ENCODE measurements around the gene SH2D1A.
"Not testable (repeated sequence)": the region's sequence is repeated elsewhere in the genome, so short reads cannot be mapped to it uniquely, and the experiment has no call there.

The SH2D1A gene

GRCh38 chrX:124346117-124346876 is at the start of gene SH2D1A:
Gene SH2D1A, plus strand, starts transcription at chrX:124346563. Its CDS starts 80 bp downstream, at chrX:124346643.
- H3K36me3 Mint-ChIP-seq (ENCODE audit: low read depth) = no peaks in the 10 kb centered on the region
- no peak within 1 kb of the TSS for H3K27ac Mint-ChIP-seq
- no peaks in the 10 kb centered on the region for H3K9me3 Mint-ChIP-seq
- TF ChIP-seq, protein P1, sequence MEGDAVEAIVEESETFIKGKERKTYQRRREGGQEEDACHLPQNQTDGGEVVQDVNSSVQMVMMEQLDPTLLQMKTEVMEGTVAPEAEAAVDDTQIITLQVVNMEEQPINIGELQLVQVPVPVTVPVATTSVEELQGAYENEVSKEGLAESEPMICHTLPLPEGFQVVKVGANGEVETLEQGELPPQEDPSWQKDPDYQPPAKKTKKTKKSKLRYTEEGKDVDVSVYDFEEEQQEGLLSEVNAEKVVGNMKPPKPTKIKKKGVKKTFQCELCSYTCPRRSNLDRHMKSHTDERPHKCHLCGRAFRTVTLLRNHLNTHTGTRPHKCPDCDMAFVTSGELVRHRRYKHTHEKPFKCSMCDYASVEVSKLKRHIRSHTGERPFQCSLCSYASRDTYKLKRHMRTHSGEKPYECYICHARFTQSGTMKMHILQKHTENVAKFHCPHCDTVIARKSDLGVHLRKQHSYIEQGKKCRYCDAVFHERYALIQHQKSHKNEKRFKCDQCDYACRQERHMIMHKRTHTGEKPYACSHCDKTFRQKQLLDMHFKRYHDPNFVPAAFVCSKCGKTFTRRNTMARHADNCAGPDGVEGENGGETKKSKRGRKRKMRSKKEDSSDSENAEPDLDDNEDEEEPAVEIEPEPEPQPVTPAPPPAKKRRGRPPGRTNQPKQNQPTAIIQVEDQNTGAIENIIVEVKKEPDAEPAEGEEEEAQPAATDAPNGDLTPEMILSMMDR (IDR thresholded peaks at IDR 0.05; ENCODE audit: unreplicated experiment in 3 of 3) = no peak
- H3K4me1 Mint-ChIP-seq = no peaks in the 10 kb centered on the region
- H3K27me3 Mint-ChIP-seq (ENCODE audit: low read depth) = no peaks in the 10 kb centered on the region
- H3K4me3 Mint-ChIP-seq = no peak within 1 kb of the TSS

GRCh38 chrX:124299323-124299722 is 47.0 kb upstream of the SH2D1A start:
- not testable (repeated sequence) for H3K4me3 Mint-ChIP-seq; H3K4me1 Mint-ChIP-seq; H3K9me3 Mint-ChIP-seq; H3K36me3 Mint-ChIP-seq (ENCODE audit: low read depth); H3K27me3 Mint-ChIP-seq (ENCODE audit: low read depth); H3K27ac Mint-ChIP-seq

DNA sequence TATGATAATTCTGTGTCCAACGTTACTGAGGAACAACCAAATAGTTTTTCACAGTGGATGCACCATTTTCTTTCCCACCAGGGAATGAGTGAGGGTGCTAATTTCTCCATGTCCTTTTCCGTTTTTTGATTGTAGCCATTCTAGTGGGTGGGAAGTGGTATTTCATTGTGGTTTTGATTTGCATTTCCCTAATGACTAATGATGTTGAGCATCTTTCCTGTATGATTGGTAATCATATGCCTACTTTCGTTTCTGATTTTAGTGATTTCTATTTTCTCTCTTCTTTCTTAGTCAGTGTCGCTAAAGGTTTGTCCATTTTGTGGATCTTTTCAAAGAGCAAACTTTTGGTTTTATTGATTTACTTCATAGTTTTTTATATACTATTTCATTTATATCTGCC is 46.0 kb upstream of the SH2D1A start:
- Mint-ChIP-seq H3K9me3 (peaks cover 7% of the 10 kb centered on the region), H3K27me3 (ENCODE audit: low read depth) (no peaks in the 10 kb centered on the region)

GRCh38 chrX:124307253-124307907 is 39.0 kb upstream of the SH2D1A start:
- no peaks in the 10 kb centered on the region for H3K4me1 Mint-ChIP-seq
- no peaks in the 10 kb centered on the region for H3K27me3 Mint-ChIP-seq (ENCODE audit: low read depth)
- TF ChIP-seq, protein P1 (IDR thresholded peaks at IDR 0.05; ENCODE audit: unreplicated experiment in 3 of 3) = no peak
- H3K9me3 Mint-ChIP-seq = peaks cover 6% of the 10 kb centered on the region
- H3K4me3 Mint-ChIP-seq = no peak overlapping the region
- H3K36me3 Mint-ChIP-seq (ENCODE audit: low read depth) = no peaks in the 10 kb centered on the region
- H3K27ac Mint-ChIP-seq = peak overlapping the region in 2 of 3 experiments; percentile 4 to 5

More for the DNA sequence above, 46.0 kb upstream of the SH2D1A start:
- Mint-ChIP-seq H3K4me1 (no peaks in the 10 kb centered on the region), H3K4me3 (no peak overlapping the region), H3K36me3 (ENCODE audit: low read depth) (no peaks in the 10 kb centered on the region), H3K27ac (no peak overlapping the region)
- TF ChIP-seq, protein P1 (IDR thresholded peaks at IDR 0.05; ENCODE audit: unreplicated experiment in 3 of 3) = no peak

GRCh38 chrX:124325732-124326131 is 20.6 kb upstream of the SH2D1A start:
- Mint-ChIP-seq H3K9me3 (no peaks in the 10 kb centered on the region), H3K27me3 (ENCODE audit: low read depth) (no peaks in the 10 kb centered on the region), H3K36me3 (ENCODE audit: low read depth) (no peaks in the 10 kb centered on the region), H3K4me3 (no peak overlapping the region), H3K4me1 (no peaks in the 10 kb centered on the region), H3K27ac (no peak overlapping the region)
- TF ChIP-seq, protein P1 (IDR thresholded peaks at IDR 0.05; ENCODE audit: unreplicated experiment in 3 of 3) = no peak

DNA sequence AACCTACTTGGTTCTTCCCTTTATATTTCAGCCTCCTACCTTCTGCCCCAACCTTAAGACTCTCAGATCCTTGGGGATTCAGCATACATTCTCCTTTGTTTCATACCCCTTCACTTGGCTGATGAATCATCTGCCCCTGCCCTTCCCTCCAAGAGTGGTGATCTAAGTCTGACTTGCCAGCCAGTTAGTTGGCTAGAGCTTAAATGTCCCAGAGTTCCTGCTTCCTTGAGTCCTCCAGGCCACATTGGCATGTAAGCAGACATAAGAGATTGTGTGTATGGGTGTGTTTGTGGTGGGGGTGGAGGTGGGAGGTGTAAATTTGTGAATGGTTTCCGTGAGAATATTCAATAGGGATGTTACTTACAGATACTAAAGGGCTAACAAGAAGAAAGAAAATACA is 17.6 kb upstream of the SH2D1A start:
- TF ChIP-seq, protein P1 (IDR thresholded peaks at IDR 0.05; ENCODE audit: unreplicated experiment in 3 of 3) = no peak
- Mint-ChIP-seq H3K27me3 (ENCODE audit: low read depth) (no peaks in the 10 kb centered on the region), H3K27ac (no peak overlapping the region), H3K4me3 (no peak overlapping the region), H3K9me3 (no peaks in the 10 kb centered on the region), H3K4me1 (no peaks in the 10 kb centered on the region), H3K36me3 (ENCODE audit: low read depth) (no peaks in the 10 kb centered on the region)

Data from nephron (organoid).